RPMI8226 (cell line): ENCODE data around the gene FOXL1.

ENCODE experiments used
- DNase-seq: peaks from one replicate; pipeline ENCODE4 v3.0.0-alpha.2; 2015

The FOXL1 gene

DNA sequence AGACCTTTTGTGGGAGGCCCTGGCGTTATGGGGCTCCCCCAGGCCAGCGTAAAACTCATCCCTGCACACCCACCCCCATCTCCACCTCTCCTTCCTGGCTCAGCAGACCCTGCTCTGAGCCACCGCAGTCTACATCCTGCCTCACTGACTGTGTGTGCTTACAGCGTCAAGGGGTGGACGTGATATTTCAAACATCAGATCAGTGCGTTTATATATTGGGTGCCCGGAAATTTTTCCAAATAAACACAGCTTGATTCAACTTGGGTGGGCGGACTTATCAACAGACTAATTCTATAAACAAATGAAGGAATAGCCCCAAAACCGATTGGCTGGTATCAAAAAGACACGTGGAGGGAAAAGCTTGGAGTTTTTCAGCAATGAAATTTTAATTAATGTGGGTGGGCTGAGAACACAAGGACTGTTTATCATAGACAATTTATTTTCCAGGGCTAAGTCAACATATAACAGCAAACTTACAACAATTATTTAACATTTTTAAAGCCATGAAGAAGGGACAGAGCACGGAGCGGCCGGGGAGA lies at the start of gene FOXL1:
FOXL1 (plus strand) TSS at position 489 of the 539 bp plus-strand sequence. CDS start 175 bp downstream, outside the sequence.
- no peak for DNase-seq

DNA sequence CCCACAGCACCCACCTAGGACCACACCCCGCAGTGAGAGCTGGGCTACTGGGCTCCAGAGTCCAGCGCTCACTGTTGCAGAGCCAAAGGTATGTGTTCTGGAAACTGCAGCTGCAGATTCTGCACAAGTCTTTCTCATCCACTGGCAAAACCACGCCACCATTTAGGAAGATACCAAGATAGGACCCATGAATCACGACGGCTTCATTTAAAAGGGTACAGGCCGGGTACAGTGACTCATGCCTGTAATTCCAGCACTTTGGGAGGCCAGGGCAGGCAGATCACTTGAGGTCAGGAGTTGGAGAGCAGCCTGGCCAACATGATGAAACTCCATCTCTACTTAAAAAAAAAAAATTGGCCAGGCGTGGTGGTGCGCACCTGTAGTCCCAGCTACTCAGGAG lies 49.2 kb upstream of the FOXL1 start:
- DNase-seq: no peak

DNA sequence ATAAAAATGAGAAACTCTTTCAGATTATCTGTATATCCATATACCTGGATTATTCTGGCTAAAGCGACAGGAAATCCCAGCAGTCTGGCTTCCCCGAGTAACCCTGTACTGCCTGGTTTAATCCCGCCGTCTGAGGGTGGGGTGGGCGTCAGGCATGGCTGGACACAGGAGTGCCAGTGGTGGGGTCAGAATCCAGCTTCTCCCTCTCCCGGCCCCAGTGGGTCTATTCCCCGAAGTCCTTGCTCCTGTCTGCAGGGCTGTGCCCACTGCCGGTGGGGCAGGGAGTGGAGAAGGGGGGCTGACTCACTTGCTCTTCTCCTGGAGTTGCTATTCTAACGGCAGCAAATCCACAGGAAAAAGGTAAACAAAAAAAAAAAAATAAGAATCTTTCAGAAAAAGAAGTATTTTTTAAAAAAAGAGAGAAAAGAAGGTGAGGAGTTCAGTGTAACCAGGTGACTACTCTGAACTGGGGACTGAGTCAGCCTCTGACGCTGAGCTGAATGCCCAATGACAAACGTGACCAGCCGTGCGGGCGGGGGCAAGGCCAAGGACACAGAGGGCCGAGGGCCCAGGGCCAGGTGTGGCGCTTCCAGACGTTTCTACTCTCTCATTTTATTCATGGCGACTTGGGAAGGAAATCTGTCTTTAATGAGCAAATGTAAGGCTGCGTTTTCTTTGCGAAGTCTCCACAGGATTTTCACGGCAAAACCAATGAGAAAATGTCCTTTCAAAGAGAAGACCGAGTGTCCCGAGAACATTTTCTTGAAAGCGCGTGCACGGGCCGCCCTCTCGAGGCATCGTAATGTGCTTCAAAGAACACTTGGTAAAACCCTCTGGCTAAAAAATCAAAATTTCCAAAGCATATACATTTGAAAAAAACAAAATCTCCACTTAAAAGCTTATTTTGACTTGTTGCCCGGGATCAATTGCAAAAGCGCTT lies 47.8 kb upstream of the FOXL1 start:
- DNase-seq: no peak

DNA sequence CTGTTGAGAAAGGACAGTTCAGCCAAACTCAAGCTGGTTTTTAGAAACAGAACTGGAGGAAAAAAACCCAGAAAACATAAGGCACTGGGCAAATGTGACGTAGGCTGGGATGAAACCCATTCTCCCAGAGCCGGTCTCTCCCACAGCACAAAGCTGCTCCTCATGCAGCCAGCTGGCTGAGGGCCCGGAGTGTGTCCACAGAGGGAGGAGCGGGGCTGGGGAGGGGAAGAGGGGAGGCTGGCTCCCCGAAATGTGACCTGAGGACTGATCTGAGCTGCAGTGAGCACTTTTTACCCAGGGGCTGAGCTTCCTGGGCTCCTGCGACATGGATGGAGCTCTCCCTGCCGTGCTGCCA lies 47.2 kb upstream of the FOXL1 start:
- DNase-seq: no peak

DNA sequence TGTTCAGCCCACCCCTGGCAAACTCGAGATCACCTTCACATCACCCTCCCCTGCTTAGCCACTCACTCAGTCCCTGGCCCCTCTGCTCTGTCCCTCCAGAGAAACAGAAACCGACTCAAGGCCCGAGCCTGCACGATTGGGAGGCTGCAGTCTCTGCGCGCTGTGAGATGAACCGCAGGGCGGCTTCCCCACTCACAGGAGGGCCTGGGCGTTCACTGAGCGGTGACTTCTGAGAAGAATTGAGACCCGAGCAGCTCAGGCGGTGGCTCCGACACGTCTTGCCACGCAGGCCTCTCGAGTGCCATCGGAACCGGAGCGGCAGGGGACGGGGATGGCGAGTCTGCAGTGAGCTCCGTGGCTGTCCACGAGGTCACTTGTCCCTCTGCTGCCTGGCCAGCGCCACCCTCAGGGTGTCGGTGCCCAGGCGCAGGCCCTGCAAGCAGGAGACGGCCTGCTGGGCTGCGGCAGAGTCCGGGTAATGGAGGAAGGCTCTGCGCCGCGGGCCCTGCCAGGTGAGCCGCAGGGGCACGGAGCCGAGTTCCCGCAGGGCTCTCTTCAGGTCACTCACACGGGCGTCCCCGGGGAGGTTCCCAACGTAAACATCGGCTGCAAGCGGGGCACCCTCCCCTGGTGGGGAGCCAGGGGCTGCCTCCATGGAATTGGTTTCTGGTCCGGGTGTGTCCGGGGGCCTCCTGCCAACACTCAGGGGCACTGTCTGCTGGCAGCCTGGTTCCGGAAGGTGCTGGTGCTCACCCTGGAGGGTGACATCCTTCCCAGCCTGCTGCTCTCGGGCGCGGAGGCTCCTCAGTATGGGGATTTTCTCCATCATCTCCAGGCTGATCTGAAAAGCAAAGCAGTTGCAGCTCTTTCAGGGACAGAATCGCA lies 46.5 kb upstream of the FOXL1 start:
- DNase-seq: no peak

DNA sequence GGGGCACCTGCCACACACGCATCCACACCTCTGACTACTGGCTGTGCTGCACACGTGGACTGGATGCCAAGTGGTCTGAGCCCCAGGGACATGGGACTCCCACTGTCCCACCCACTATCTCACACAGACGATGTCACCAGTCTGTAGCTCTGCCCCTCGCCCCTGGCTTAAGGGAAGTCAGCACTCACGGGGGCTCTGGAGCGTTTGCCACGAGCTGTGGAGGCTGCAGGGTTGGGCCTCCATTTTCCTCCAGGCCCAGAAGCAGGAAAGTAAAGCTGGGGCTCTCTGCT lies 45.9 kb upstream of the FOXL1 start:
- DNase-seq: no peak

DNA sequence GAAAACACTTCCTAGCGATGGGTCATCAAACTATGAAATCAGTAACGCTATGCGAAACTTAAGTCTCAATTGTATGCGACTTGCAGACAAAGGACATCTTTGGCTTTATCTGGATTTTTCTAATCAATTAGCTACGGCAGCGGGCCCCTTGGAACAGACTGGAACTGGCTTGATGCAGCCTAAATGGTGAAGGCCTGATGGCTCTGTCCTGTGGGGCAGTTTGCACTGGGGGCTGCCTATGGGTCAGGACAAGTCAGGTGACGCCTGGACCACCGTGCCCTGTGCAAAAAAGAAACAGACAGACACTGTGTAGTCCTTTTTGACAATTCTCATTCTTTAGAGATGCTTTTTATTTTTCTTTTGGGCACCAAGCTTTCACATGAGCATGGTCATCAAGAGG lies 45.3 kb upstream of the FOXL1 start:
- no peak for DNase-seq

DNA sequence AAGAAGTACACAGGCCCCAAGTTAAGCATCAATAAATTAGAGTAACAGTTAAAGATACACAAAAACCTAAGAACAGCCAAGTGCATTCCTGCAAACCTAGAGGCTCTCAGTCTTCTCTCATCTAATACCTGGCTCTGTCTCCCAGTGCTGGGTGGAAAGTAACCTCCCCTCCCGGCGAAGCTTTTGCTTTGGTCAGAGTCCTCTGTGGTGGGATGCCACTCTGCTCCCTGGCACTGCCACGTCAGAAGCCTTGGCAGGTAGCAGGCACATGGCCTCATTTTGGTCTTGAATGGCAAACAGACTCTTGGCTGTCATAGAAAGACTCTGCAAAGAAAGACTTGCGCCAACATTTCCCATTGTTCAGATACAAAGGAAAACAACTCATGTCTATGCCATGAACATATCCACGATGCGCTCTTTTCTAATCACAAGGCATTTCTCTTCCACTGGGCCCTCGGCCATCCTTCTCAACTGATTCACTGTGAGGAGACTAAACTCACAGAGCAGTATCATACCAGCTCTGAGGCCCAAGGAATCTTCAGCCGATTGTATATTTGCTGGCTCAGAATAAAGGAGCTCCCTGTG lies 44.5 kb upstream of the FOXL1 start:
- no peak for DNase-seq

DNA sequence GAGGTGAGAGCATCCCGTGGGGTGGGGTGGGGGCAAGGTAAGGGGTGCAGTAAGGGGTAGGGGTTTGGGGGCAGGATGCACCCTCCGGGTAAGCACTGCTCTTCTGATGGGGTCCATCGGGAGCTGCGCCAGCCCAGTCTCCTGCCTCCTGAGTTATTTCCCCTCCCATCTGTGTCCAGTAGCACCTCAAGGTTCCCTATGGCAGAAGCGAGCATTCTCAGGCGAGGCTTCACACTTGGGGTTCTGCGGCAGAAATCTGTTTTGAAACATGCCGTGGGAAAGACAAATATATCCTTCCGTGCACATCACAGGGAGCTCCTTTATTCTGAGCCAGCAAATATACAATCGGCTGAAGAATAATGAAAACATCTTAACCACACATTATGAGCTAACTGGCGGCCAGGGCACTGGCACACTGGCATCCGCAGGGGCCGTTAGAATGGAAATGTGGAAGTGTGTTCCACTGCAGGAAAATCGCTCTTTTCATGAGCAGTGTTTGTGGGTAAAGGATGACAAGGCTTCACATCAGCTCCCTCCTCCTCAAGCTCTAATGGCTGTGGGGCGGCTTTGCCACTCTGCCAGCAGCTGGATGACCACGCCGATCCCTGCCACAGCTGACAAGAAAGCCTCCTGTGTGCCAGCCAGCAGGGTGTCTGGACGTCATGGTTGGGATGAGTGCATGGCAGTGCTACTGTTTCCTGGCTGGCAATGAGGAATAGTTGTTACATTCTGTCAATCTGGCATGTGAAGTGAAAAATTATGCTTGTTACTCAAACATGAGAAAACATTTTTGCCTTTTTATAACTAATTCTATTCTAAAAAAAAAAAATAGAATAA lies 43.4 kb upstream of the FOXL1 start:
- DNase-seq: no peak

DNA sequence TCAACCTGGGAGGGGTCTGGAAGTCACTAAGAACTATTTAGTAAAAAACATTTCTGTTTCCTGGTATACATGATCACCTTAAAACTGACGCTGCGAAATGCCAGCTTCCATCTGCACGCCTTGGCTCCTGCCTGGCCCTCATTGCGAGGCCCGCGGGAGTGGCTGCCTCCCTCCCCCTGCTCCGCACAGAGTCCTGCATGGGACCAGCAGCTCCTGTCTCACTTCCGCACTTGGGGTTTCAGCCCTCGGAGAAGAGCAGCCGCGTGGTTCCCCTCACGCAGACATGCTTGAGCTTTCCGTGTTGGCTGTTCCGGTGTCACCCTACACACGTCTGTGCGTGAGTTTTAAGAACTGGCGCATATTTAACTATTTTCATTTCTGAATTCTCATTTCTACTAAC lies 41.7 kb upstream of the FOXL1 start:
- DNase-seq: no peak

DNA sequence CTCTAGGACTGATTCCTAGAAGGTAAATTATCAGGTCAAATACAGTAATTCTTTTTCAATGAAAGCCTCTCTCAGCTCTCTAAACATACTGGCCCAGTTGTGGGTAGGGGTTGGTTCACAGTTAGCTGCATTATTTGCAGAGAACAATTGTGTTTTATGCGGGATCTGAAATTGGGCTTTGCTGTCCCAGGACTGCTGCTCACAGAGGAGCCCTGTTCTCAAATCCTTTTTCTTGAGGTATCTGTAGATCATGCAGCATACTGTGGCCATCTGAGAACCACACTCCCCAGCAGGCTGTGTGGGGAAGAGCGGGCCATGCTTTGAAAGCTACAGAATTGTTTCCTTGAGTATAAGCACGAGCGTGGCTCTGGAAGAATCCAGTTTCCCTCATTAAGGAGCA lies 40.9 kb upstream of the FOXL1 start:
- no peak for DNase-seq

DNA sequence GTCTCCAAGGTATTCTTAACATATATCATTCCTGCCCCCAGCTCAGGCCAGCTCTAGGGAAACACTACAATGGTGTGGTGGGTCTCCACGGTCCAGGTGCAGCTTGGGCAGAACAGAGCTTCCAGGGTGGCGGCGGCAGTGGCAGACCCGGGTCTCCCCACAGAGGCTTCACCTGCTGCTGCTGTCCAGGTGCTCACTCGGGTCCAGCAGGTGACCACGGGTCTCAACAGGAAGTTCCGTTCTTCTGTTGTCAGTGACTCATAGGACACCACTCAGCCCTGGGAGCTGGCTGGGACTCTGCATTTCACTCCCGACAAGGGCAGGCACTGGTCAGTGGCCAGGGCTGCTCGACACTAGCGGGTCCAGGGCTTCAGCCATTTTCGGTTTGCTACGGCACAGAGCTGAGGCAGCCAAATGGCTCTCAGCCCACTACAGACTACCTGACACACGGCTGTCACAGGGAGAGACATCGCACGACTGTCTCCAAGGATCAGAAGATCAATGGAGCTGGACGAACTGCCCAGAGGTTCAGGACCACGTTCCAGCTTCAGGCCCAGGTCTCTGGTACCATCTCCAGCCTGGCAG lies 40.1 kb upstream of the FOXL1 start:
- DNase-seq: no peak

DNA sequence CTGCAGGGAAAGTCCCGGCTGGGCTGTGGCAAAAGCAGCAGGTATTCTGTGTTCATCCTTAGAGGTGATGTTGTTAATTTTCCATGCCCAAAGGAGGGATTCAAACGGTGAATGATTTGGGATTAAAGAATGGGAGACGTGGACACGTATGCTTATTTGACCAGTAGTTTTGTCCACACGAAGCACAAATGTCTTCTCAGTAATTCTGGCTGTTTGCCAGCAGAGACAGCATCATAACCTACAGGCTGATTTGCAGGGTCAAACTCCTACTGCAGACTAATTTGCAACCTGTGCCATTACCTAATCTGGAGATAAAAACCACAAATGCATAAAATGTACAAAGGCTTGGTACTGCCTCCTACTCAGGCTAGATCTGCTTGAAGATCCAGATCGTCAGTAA lies 37.5 kb upstream of the FOXL1 start:
- DNase-seq: no peak

DNA sequence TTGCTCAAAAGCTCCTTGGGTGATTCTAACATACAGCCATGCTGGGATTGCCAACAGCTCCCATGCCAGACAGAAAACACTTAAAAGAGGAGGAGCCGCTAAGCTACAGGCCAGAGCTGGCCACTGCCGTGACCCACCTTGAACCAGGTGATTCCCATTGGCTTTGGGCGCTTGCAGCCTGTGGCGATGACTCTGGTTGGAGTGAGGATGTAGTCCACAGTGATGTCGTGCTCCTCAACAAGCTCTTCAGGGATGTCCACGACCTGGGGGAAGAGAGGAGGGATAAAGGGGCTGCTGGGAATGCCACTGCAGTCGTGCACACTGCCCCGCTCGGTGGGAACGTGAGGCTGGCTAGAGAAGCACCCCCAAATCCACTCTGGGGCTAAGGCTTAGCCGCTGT lies 36.8 kb upstream of the FOXL1 start:
- no peak for DNase-seq

DNA sequence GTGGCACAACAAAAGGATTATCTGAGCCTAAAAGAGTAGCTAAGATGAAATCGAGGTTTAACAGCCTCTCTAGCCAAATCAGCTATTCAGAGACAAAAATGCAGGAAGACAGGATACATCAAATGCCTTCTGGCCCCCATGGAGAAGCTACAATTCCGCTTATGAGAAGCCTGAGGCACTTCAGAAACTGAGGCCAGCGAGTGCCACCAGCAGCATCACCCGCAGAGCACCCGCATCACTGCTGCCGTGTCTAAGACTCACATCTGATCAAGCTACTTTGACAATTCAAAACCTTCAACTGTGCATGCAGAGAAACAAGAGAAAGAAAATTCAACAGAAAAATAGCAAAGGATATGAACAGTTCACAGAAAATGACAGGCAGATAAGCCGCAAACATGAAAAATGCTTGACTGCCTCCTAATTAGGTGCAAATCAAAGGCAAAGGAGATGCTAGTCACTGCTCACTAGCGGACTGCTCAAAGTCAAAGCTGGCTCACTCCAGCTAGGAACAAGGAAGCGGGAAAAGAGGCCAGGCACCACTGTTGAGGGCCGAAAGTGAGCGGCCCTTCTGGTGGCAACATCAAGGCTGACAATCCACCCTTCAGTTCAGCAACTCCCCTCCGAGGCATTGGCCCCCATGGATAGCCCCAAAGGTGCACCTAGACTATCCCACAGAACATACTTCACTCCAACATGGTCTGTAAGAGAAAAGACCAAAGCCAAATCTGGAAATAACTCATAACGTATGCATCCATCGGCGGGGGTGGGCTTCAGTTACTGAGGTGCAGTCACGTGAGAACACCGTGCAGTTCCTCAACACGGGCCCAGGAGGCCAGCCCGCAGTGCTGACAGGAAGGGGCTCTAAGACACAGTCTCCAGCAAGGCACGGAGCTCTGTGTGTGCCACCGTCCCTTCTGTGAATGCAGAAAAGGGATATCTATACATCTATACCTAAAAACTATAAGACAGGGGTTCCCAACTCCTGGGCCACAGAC lies 35.3 kb upstream of the FOXL1 start:
- DNase-seq: no peak

DNA sequence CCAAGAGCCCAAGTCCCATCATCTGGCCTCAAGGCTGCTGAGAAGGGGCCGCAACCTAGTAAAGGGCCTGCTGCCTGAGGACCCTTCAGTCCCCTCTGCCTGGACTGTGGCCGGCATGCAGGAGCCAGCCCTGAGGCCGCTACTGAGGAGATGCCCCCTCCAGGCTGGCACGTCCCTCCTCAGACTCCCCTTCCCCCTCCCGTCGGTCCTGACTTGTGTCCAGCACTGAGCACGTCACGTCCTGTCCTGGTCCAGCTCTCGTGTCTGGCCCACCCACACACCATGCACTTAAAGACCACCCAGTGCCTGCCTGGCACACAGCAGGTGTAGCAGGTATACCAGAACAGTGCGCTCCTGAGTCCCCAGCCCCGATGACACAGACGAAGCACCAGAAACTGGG lies 32.9 kb upstream of the FOXL1 start:
- DNase-seq: no peak

DNA sequence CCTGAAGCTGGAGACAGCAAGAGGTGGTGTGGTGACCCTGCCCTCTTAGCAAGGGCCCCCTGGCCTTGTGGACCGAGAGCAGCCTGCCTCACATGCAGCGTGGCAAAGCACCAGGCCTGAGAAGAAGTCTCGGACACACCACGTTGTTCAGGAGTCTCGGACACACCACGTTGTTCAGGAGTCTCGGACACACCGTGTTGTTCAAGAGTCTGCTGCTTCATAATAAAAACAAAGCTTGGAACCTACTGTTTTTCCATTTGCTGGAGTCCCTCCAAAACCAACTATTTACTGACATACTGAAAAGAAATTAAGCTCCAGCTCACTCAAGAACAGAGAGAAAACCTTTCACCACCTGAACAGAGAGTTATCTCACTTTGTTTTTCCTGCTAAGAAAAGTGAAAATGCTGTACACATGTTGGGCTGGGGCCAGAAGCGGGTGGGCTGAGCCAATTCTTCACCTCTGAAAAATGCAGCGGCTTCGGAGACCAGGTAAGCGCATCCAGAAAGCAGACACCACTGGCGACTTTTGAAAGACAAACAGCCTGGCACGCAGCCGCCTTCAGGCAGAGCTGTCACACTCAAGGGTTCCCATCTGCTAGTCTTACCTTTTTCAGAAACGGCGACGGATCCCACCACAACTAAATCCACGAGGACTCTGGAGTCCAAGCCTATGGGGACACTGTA lies 32.3 kb upstream of the FOXL1 start:
- no peak for DNase-seq

DNA sequence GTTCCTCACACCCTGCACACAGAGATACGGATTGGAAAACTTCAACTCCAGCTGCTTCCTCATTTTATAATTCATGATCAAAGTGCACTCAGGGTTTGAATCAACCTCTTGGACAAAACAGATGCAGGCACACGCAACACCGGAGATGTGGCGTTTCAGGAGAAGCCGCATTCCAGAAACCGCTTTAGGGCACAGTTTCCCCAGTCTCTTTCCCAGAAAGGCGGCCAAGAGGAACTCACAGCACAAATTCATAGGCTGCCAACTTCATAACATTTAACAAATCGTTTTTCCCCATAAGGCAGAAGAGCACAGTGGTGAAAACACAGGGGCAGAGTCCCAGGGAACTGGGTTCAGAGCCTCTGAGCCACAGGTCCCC lies 31.7 kb upstream of the FOXL1 start:
- DNase-seq: no peak

DNA sequence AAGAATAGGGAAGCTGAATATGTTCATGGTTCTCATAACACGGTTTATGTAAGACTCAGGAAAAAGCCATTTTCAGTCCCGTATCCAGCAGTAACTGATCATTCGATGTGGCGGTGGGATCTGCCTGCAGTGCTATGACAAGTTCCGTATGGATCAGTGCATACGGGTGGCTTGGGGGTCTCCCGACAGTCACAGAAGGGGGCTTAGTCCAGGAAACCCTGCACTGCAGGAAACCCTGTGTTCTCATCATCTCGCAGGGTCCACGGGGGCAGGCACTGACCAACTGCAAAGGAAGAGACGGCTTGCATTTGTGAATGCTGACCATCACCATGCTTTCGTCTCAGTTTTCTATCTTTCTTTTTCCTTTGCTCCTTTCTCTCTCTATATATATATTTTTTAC lies 31.1 kb upstream of the FOXL1 start:
- no peak for DNase-seq
